Superior temporal gyrus (tissue), 1 donor: ENCODE results near the gene MIS12.

Source experiments
- DNase-seq: peaks from one replicate; pipeline ENCODE4 v3.0.0-alpha.2; 2016; ENCODE audit errors: extremely low spot score

Gene MIS12

GRCh38 chr17:5533486-5534315 lies 47.3 kb downstream of the MIS12 start:
- no peak for DNase-seq

- DNase-seq, result no peak
Measured at GRCh38 chr17:5535436-5535835, 49.1 kb downstream of the MIS12 start.

GRCh38 chr17:5536866-5537650 lies 50.7 kb downstream of the MIS12 start:
- DNase-seq, result no peak

GRCh38 chr17:5539286-5539685 lies 52.9 kb downstream of the MIS12 start:
- DNase-seq, result no peak

- no peak for DNase-seq
Measured at GRCh38 chr17:5540321-5540720, 54.0 kb downstream of the MIS12 start.
